ENCODE results near the gene RCBTB2.
A peak's percentile ranks its signal among the peaks of the same experiment; 100 is the strongest.

The RCBTB2 gene

DNA sequence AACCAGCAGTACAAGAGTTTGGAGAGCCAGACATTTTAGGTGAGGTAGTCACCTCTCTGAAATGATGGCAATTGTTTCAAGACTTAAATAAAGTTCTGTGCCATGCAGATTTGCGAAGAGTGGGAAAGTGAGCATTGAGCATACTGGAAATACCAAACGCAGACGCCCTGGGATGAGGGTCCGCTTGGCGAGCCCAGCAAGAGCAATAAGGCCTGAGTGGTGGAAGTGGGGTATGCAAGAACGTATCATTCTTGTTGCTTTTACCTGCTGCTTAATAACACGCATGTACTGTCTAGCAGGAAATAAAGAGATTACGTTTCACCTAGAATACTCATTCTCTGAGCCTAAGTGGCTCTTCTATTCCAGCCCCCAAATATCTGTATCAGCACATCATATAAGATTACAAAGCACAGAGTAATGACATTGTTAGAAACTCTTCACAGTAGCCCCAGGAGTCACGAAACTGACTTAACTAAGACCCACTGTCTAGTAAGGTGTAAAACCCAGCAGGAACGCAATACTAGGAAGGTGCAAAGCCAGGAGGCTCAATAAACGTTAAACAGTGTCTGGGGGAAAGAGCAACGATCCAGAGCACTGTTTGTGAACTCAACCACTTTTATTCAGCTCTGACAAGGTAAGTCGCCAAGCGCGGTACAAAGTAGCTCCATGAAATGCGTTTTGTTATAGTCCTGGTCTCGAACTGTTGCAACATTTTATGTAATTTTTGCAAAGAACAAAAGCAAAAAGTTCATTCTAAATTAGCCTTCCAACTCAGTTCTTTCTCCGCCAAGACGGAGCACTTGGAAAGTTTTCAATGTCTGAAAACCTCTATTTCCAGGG lies 1.2 kb downstream of the RCBTB2 start:
- H3K36me3 ChIP-seq, result peaks cover 4% of the 10 kb centered on the region; the same call in 1 of the 2 replicates
- no peak for TF ChIP-seq Cebpa-rat (IDR thresholded peaks at IDR 0.05)
- peak overlapping the region; percentile 88 for H3K4me2 ChIP-seq
- no peaks in the 10 kb centered on the region for H4K20me1 ChIP-seq
- peaks cover 61% of the 10 kb centered on the region for H3K4me1 ChIP-seq
- peak overlapping the region; percentile 91 for H3K9ac ChIP-seq
- no peaks in the 10 kb centered on the region for H3K27me3 ChIP-seq
- peaks cover 3% of the 10 kb centered on the region for H3K9me3 ChIP-seq
- peak overlapping the region; percentile 89 for H3K27ac ChIP-seq
- peak overlapping the region; percentile 75 for H3K4me3 ChIP-seq

DNA sequence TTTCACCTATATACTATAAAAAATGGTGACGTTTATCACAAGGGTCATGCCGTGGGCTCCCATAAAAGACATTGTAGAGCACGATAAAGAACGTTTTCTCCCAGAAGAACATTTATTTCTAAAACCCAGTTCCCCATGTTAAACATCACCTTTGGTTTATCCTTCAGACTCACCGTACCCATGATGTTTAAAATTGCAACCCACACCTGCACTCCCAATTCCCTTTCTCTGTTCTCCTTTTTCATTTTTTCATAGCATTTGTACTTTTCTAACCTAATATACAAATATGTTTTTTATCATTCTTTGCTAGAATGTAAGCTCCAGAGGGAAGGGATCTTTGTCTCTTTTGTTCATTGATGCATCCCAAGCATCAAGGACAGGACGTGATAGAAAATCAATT lies 2.0 kb downstream of the RCBTB2 start:
- Histone ChIP-seq H3K4me2 (peak overlapping the region; percentile 88), H3K9ac (no peak overlapping the region), H3K27me3 (no peaks in the 10 kb centered on the region), H3K36me3 (peaks cover 7% of the 10 kb centered on the region; the same call in 1 of the 2 replicates), H3K4me1 (peaks cover 61% of the 10 kb centered on the region), H3K9me3 (peaks cover 7% of the 10 kb centered on the region), H3K27ac (0 out of 2 replicates have a peak overlapping the region, but pooled peaks have one; percentile 89), H3K4me3 (no peak overlapping the region), H4K20me1 (no peaks in the 10 kb centered on the region)
- no peak for TF ChIP-seq Cebpa-rat (IDR thresholded peaks at IDR 0.05)

DNA sequence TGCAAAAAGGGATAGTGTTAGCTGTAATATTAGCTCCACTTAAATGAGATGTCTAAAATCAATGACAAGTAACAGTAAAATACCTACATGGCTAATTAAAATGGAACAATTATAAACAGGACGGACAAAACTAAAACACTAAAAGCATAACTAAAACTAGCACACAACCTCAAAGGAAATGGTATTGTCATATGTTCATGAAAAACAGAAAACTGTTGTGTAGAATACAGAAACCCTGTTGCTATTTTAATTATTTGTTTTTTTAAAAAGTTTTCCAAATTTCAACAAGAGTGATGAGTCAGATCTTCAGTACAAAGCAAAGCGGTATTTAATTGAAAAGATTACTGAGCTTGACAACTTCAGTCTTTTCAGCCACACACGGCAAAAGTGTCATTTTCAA lies 4.2 kb downstream of the RCBTB2 start:
- TF ChIP-seq Cebpa-rat (IDR thresholded peaks at IDR 0.05), result no peak
- peaks cover 7% of the 10 kb centered on the region for H3K9me3 ChIP-seq
- H3K4me1 ChIP-seq, result peaks cover 46% of the 10 kb centered on the region
- no peak overlapping the region for H3K9ac ChIP-seq
- no peak overlapping the region for H3K27ac ChIP-seq
- H3K4me2 ChIP-seq, result peak overlapping the region; percentile 35
- peaks cover 11% of the 10 kb centered on the region; the same call in 1 of the 2 replicates for H3K36me3 ChIP-seq
- H3K27me3 ChIP-seq, result no peaks in the 10 kb centered on the region
- no peak overlapping the region for H3K4me3 ChIP-seq
- H4K20me1 ChIP-seq, result no peaks in the 10 kb centered on the region

DNA sequence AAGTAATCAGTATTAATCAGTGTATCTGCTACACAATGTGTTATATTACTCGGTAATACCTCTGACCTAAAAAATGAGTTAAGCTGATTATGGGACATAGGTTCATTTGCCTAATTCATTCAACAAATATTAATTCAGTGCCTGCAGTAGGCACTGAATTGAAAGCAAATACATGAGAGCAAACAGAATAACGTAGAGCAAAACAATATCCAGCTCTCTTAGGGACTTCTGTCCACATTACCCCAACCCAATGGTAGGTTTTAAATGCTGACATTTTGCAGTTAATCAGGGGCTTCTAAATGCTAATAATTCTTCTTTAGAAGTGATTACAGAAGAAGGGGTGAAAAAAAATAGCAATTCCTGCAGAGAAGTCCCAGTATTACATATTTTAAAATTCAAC lies 4.9 kb downstream of the RCBTB2 start:
- no peaks in the 10 kb centered on the region for H4K20me1 ChIP-seq
- H3K4me3 ChIP-seq, result no peak overlapping the region
- H3K4me1 ChIP-seq, result peaks cover 40% of the 10 kb centered on the region
- no peaks in the 10 kb centered on the region for H3K27me3 ChIP-seq
- H3K9ac ChIP-seq, result no peak overlapping the region
- H3K9me3 ChIP-seq, result peaks cover 7% of the 10 kb centered on the region
- peaks cover 16% of the 10 kb centered on the region; the same call in 1 of the 2 replicates for H3K36me3 ChIP-seq
- 0 out of 2 replicates have a peak overlapping the region, but pooled peaks have one; percentile 18 for H3K27ac ChIP-seq
- peak overlapping the region; percentile 35 for H3K4me2 ChIP-seq
- TF ChIP-seq Cebpa-rat (IDR thresholded peaks at IDR 0.05), result no peak

DNA sequence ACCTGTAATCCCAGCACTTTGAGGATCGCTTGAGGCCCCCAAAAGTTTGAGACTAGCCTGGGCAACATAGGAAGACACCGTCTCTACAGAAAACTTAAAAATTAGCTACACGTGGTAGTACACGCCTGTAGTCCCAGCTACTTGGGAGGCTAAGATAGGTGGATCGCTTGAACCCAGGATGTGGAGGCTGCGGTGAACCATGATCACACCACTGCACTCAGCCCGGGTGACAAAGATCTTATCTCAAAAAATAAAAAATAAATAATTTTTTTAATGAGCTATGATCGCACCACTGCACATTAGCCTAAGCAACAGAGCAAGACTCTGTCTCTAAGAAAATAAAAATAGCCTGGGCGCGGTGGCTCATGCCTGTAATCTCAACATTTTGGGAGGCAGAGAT lies 6.6 kb downstream of the RCBTB2 start:
- Histone ChIP-seq H3K4me2 (no peak overlapping the region), H3K27me3 (no peaks in the 10 kb centered on the region), H3K4me1 (peaks cover 38% of the 10 kb centered on the region), H4K20me1 (no peaks in the 10 kb centered on the region), H3K9me3 (peaks cover 12% of the 10 kb centered on the region), H3K4me3 (no peak overlapping the region), H3K36me3 (peaks cover 30% of the 10 kb centered on the region), H3K9ac (no peak overlapping the region), H3K27ac (no peak overlapping the region)
- no peak for TF ChIP-seq Cebpa-rat (IDR thresholded peaks at IDR 0.05)

DNA sequence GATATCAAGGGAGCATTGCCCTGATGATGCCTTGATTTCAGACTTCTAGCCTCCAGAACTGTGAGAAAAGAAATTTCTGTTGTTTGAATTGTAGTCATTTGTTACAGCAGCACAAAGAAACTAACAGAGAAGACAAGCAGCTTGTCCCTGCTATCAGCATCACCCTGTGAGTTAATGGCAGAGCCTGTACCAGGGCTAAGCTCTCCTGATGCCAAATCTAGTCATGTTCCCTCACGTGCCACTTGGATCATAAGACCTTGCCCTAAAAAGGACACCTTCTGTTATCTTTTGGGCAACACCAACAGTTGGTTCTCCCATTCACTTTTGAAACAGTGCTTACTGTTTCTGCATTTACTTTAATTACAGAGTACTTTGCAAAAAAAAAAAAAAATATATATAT lies 14.8 kb downstream of the RCBTB2 start:
- no peaks in the 10 kb centered on the region for H3K27me3 ChIP-seq
- H3K4me1 ChIP-seq, result 0 out of 2 replicates have a peak, but pooled peaks cover 4% of the 10 kb centered on the region
- no peak overlapping the region for H3K4me2 ChIP-seq
- no peak overlapping the region for H3K9ac ChIP-seq
- H4K20me1 ChIP-seq, result no peaks in the 10 kb centered on the region
- H3K36me3 ChIP-seq, result peaks cover 73% of the 10 kb centered on the region
- no peak for TF ChIP-seq Cebpa-rat (IDR thresholded peaks at IDR 0.05)
- no peak overlapping the region for H3K4me3 ChIP-seq
- H3K9me3 ChIP-seq, result peaks cover 5% of the 10 kb centered on the region; the same call in 1 of the 2 replicates
- no peak overlapping the region for H3K27ac ChIP-seq

DNA sequence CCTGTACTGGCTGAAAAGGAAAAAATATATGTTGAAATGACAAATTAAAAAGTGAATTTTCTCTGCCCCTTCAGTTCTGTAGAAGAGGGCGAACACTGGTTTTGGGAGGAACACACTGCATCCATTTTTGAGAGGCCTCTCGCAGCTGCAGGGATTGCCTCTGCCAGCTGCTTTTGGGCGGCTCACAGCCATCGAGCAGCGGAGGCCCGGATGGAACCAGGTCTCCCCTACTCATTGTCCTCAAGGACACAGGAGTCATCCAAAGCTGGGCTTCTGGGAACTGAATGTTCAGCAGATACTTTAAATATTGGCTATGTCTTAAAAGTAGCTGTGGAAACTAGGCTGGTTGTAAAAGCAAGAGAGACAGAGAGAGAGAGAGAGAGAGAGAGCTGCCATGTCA lies 17.1 kb downstream of the RCBTB2 start:
- H3K36me3 ChIP-seq, result peaks cover 78% of the 10 kb centered on the region
- no peaks in the 10 kb centered on the region for H4K20me1 ChIP-seq
- H3K4me3 ChIP-seq, result no peak overlapping the region
- H3K27ac ChIP-seq, result no peak overlapping the region
- peaks cover 3% of the 10 kb centered on the region for H3K4me1 ChIP-seq
- no peak for TF ChIP-seq Cebpa-rat (IDR thresholded peaks at IDR 0.05)
- H3K9ac ChIP-seq, result no peak overlapping the region
- no peak overlapping the region for H3K4me2 ChIP-seq
- no peaks in the 10 kb centered on the region for H3K27me3 ChIP-seq
- no peaks in the 10 kb centered on the region; the same call in 1 of the 2 replicates for H3K9me3 ChIP-seq

DNA sequence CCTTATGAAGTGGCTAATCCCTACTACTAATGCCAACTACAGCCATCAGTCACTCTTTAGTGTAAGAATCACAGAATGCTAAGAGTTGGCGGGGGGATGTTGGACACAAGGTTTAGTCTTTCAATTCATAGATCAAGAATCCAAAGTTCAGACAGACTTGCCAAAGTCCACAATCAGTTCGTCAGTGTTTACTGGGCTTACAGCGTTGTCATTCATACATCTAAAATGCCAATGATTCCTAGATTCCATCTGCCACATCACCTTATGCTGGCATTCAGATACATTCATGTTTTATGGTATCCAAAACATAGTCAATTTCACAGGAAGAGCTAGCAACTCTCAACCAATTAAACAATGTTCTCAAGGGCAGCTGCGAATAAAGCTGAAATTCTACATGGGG lies 18.1 kb downstream of the RCBTB2 start:
- Histone ChIP-seq H3K9me3 (no peaks in the 10 kb centered on the region; the same call in 1 of the 2 replicates), H3K4me3 (no peak overlapping the region), H3K27me3 (no peaks in the 10 kb centered on the region), H3K4me2 (no peak overlapping the region), H3K27ac (no peak overlapping the region), H3K4me1 (peaks cover 12% of the 10 kb centered on the region), H3K9ac (no peak overlapping the region), H4K20me1 (no peaks in the 10 kb centered on the region), H3K36me3 (peaks cover 76% of the 10 kb centered on the region)
- no peak for TF ChIP-seq Cebpa-rat (IDR thresholded peaks at IDR 0.05)

DNA sequence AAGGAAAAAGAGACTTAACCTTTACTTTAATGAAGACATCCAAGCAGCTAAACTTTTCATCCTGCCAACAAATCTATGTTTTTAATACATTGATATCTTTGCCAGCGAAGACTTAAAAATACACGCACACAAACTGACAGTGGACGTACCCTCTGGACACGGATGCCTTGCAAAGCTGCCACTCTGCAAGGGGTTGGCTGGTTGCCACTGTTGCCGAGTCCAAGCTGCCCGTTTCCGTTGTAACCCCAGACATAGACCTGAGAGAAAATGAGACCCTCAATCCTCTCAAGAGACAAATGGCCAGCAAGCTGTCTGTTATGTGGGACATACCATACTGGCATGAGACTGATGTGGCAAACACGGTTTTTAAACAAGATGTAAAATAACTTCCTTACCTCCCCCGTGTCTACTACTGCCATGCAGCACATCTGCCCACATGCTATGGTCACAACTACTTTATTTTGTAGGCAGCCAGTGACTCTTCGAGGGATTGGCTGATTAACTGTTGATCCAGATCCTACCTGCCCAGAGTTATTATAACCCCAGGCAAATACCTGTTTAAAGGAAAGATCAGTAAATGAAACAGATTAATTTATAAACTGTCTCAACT lies 21.2 kb downstream of the RCBTB2 start:
- Histone ChIP-seq H3K36me3 (peaks cover 67% of the 10 kb centered on the region), H3K27me3 (no peaks in the 10 kb centered on the region), H3K27ac (no peak overlapping the region), H4K20me1 (no peaks in the 10 kb centered on the region), H3K4me2 (no peak overlapping the region), H3K9me3 (peaks cover 5% of the 10 kb centered on the region; the same call in 1 of the 2 replicates), H3K4me1 (peaks cover 43% of the 10 kb centered on the region), H3K9ac (no peak overlapping the region), H3K4me3 (no peak overlapping the region)
- no peak for TF ChIP-seq Cebpa-rat (IDR thresholded peaks at IDR 0.05)

DNA sequence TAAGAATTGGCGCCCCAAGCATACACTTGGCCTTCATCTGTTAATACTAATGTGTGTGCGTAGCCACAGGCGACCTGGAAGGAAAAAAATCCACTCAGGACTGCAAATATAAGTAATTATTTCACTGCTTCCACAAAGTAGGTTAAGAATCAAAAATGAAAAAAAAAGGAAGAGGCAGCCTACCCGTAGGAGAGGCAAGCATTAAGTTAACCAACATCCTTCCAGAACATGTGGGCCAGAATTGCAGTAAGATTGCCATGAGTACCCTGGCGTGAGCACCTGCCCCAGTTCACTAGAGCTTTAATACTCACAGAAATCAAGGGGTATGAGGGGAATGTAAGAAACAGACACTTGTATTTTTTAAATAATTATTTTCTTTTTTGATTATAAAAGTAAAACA lies 22.2 kb downstream of the RCBTB2 start:
- peaks cover 52% of the 10 kb centered on the region for H3K4me1 ChIP-seq
- no peaks in the 10 kb centered on the region for H3K27me3 ChIP-seq
- H3K4me3 ChIP-seq, result no peak overlapping the region
- H3K4me2 ChIP-seq, result peak overlapping the region; percentile 10; the same call in 1 of the 2 replicates
- H3K36me3 ChIP-seq, result peaks cover 57% of the 10 kb centered on the region
- TF ChIP-seq Cebpa-rat (IDR thresholded peaks at IDR 0.05), result no peak
- 0 out of 2 replicates have a peak overlapping the region, but pooled peaks have one; percentile 20 for H3K27ac ChIP-seq
- H3K9me3 ChIP-seq, result peaks cover 5% of the 10 kb centered on the region; the same call in 1 of the 2 replicates
- H4K20me1 ChIP-seq, result no peaks in the 10 kb centered on the region
- H3K9ac ChIP-seq, result no peak overlapping the region
